ENCODE measurements around the gene ACTN1.

The ACTN1 gene

DNA sequence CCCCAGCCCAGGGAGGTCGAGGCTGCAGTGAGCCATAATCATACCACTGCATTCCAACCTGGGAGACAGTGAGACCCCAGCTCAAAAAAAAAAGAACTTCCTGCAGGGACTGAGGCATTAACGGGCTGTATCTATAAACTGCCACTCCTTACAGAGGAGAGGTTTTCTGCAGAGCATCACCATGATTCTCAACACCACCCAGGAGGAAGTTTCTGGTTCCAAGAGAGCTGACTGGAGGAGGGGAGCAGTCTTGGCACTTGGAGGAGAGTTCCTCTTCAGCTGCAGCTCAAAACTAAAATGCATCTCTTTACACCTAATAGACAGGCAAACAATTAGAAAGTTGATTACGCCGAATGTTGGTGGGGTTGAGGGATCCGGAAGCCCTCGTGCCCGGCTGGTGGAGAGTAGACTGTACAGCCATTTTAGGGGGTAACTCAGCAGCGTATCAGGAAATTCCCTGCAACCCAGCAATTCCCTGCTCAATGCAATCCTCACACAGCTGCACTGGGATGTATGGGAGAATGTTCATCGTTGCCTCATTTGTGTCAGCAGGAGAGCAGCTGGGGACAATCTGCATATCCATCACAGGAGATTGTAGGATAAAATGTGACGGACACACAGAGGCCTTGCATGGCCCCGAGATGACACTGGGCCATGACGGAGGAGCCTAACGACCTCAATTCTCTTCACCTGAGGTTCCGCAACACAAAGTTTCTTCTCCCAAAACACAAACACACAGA is 36.6 kb downstream of the ACTN1 start:
- Mint-ChIP-seq H3K4me1 (peaks cover 94% of the 10 kb centered on the region), H3K4me3 (peak overlapping the region in 1 of 3 experiments; percentile 36), H3K27me3 (ENCODE audit: low read depth) (no peaks in the 10 kb centered on the region), H3K36me3 (ENCODE audit: low read depth) (no peaks in the 10 kb centered on the region), H3K9me3 (no peaks in the 10 kb centered on the region), H3K27ac (peak overlapping the region; percentile 72 to 87 (median 82))
- TF ChIP-seq, protein P1, sequence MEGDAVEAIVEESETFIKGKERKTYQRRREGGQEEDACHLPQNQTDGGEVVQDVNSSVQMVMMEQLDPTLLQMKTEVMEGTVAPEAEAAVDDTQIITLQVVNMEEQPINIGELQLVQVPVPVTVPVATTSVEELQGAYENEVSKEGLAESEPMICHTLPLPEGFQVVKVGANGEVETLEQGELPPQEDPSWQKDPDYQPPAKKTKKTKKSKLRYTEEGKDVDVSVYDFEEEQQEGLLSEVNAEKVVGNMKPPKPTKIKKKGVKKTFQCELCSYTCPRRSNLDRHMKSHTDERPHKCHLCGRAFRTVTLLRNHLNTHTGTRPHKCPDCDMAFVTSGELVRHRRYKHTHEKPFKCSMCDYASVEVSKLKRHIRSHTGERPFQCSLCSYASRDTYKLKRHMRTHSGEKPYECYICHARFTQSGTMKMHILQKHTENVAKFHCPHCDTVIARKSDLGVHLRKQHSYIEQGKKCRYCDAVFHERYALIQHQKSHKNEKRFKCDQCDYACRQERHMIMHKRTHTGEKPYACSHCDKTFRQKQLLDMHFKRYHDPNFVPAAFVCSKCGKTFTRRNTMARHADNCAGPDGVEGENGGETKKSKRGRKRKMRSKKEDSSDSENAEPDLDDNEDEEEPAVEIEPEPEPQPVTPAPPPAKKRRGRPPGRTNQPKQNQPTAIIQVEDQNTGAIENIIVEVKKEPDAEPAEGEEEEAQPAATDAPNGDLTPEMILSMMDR (IDR thresholded peaks at IDR 0.05; ENCODE audit: unreplicated experiment in 3 of 3): no peak

DNA sequence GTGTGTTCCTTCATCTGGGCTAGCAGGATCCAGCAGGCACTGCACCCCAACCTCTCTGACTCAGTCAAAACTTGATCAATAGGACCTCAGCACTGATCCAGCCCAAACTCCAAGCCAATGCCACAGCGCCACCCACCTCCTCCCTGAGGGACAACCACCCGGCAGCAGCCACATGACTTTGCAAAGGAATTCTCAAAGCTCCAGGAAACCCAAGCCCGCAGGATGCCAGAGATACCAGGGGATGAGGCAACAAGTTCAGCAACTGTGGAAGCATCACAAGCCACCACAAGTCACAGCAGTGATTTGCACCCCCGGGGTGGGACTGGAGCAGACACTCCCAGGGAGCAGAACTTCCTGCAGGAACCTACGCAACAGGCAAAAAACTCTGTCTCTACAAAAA is 37.3 kb downstream of the ACTN1 start:
- no peaks in the 10 kb centered on the region for H3K27me3 Mint-ChIP-seq (ENCODE audit: low read depth)
- H3K4me3 Mint-ChIP-seq: no peak overlapping the region
- TF ChIP-seq, protein P1 (IDR thresholded peaks at IDR 0.05; ENCODE audit: unreplicated experiment in 3 of 3): no peak
- H3K27ac Mint-ChIP-seq: peak overlapping the region; percentile 72 to 87 (median 82)
- peaks cover 94% of the 10 kb centered on the region for H3K4me1 Mint-ChIP-seq
- no peaks in the 10 kb centered on the region for H3K9me3 Mint-ChIP-seq
- no peaks in the 10 kb centered on the region for H3K36me3 Mint-ChIP-seq (ENCODE audit: low read depth)

DNA sequence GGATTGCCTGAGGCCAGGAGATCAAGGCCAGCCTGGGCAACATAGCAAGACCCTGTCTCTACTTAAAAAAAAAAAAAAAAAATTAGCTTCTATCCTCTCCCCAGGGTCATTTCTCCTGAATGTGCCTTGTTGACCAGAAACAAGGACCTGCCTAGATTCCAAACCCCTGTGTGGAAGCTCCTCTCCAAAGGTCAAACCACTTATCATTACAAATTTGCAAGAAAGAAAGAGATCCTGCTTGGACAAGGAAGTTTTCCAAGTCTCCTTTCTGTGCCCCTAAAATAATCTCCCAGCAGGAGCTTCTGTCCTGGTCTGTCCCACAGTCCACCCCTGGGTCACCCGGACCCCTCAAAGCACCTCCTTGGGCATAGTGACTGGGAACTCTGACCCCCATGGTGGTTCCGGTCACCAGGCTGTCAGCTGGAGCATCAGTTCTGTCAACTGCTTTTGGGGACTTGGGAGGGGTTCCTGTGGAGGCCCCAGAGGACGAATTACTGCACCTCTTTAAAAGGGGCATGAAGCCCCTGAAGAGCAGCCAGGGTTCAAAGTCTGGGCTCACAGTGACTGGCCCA is 38.4 kb downstream of the ACTN1 start:
- Mint-ChIP-seq H3K9me3 (no peaks in the 10 kb centered on the region), H3K4me1 (peaks cover 94% of the 10 kb centered on the region), H3K27me3 (ENCODE audit: low read depth) (no peaks in the 10 kb centered on the region), H3K27ac (peak overlapping the region; percentile 84 to 91 (median 85)), H3K4me3 (no peak overlapping the region), H3K36me3 (ENCODE audit: low read depth) (no peaks in the 10 kb centered on the region)
- TF ChIP-seq, protein P1 (IDR thresholded peaks at IDR 0.05; ENCODE audit: unreplicated experiment in 3 of 3): no peak

DNA sequence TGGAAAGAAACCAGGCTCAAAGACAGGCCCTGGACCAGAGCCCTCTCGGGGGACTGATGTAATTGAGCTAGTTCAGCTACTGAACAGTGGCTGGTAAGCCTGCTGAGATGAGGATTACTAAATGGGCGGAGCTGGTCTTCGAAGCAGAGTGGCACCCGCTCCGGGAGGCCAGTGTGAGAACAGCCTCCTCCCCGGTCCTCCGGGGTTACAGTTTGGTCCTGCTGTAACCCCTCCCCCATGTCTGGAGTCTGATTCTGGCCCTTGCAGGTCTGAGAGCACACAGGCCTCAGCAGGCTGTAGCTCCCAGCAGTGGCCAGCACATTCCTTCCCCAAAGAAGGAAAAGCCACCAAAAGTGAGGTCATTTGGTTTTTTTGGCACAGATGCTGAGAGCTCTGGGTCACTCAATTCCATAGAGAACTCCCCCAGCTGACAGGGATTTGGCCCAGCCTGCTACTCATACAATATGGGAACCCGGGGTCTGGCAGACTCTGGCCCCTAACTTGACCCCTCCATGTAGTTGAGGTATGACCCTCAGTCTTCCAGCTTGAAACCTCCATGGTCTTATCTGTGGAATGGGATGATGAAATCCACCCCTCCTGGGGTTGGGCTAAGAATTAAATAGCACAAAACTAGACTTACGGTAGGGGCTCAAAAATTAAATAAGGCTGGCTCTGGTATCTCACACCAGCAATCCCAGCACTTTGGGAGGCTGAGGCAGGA is 39.0 kb downstream of the ACTN1 start:
- Mint-ChIP-seq H3K27ac (peak overlapping the region; percentile 84 to 91 (median 85)), H3K4me3 (no peak overlapping the region), H3K9me3 (no peaks in the 10 kb centered on the region), H3K36me3 (ENCODE audit: low read depth) (no peaks in the 10 kb centered on the region), H3K4me1 (peaks cover 89% of the 10 kb centered on the region), H3K27me3 (ENCODE audit: low read depth) (no peaks in the 10 kb centered on the region)
- TF ChIP-seq, protein P1 (IDR thresholded peaks at IDR 0.05; ENCODE audit: unreplicated experiment in 3 of 3): no peak

DNA sequence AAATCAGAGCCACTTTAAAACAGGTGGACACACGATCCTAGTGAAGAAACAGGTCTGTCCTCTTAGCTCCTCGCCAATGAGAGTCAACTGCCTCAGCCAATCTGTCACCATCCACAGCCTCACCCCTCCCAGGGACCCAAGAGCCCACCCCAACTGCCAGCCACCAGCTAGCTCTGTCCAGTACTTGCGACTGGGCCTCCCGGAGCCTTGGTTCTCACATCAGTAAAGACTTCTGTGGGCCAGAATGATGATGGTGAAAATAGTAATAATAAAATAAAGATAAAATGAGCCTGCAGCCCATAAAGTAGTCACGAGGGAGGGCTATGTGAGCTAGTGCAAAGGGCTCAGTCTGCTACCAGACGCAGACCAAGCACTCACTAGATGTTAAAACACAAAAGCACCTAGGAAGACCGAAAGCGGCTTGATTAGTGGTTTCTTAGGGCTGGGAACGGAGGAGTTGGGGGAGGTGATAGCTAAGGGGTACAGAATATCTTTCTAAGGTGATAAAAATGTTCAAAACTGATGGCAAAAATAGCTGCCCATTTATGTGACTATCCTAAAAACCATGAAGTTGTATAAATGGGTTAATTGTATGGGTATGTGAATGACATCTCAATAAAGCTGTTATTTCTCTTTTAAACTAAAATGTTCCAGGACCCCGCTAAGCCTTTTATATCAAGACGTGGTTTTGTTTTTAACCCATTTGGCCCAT is 39.8 kb downstream of the ACTN1 start:
- Mint-ChIP-seq H3K27ac (peak overlapping the region; percentile 84 to 91 (median 85)), H3K36me3 (ENCODE audit: low read depth) (no peaks in the 10 kb centered on the region), H3K27me3 (ENCODE audit: low read depth) (no peaks in the 10 kb centered on the region), H3K4me3 (peak overlapping the region in 1 of 3 experiments; percentile 32), H3K9me3 (no peaks in the 10 kb centered on the region), H3K4me1 (peaks cover 86% of the 10 kb centered on the region)
- TF ChIP-seq, protein P1 (IDR thresholded peaks at IDR 0.05; ENCODE audit: unreplicated experiment in 3 of 3): no peak

Data from nephron (organoid).